H9 (cell line): ENCODE measurements around the gene CALCR. TPM values are rescaled to one million over a fixed set of nuclear protein-coding genes. Genes with fewer than 3 reads are reported as not detected.

Experiments used
- DNase-seq: peaks from one replicate; pipeline ENCODE4 v3.0.0-alpha.2; 2017
- H2AFZ ChIP-seq: one replicate; pipeline ENCODE4 v1.6.1; 2013; ENCODE audit warnings: mild to moderate bottlenecking, low read length, control low read depth, moderate library complexity
- H2AK5ac ChIP-seq: 2 replicates; pipeline ENCODE4 v1.6.1; 2013; ENCODE audit warnings: low read length, control low read depth, mixed read lengths; ENCODE audit not compliant: insufficient read length
- H2BK120ac ChIP-seq: one replicate; pipeline ENCODE4 v1.6.1; 2013; ENCODE audit warnings: low read depth, mild to moderate bottlenecking, low read length, control low read depth, inconsistent platforms; ENCODE audit not compliant: poor library complexity, severe bottlenecking
- H2BK12ac ChIP-seq: 2 replicates; pipeline ENCODE4 v1.6.1; 2013; ENCODE audit warnings: low read length, control low read depth, mixed read lengths, low read depth; ENCODE audit not compliant: insufficient read length
- H2BK15ac ChIP-seq: 2 replicates; pipeline ENCODE4 v1.6.1; 2013; ENCODE audit warnings: low read depth, low read length, control low read depth
- H2BK20ac ChIP-seq: one replicate; pipeline ENCODE4 v1.6.1; 2013; ENCODE audit warnings: low read depth, mild to moderate bottlenecking, low read length, control low read depth, inconsistent platforms; ENCODE audit not compliant: poor library complexity, severe bottlenecking
- H2BK5ac ChIP-seq: 2 replicates; pipeline ENCODE4 v1.6.1; 2013; ENCODE audit warnings: low read length, control low read depth, mixed read lengths; ENCODE audit not compliant: insufficient read length
- H3K14ac ChIP-seq: 2 replicates; pipeline ENCODE4 v1.6.1; 2013; ENCODE audit warnings: low read length, control low read depth; ENCODE audit not compliant: insufficient read depth
- H3K18ac ChIP-seq: 2 replicates; pipeline ENCODE4 v1.6.1; 2013; ENCODE audit warnings: low read depth, mild to moderate bottlenecking, mixed read lengths, low read length, control low read depth; ENCODE audit not compliant: insufficient read length
- H3K23ac ChIP-seq: 2 replicates; pipeline ENCODE4 v1.6.1; 2013; ENCODE audit warnings: low read length, control low read depth, mixed read lengths, low read depth; ENCODE audit not compliant: insufficient read length
- H3K23me2 ChIP-seq: 2 replicates; pipeline ENCODE4 v1.6.1; 2013; ENCODE audit warnings: low read depth, mild to moderate bottlenecking, mixed read lengths, low read length, control low read depth; ENCODE audit not compliant: insufficient read length, poor library complexity, severe bottlenecking
- H3K27ac ChIP-seq: 2 replicates; pipeline ENCODE4 v1.5.1; 2013; ENCODE audit warnings: low read length, control low read depth, mixed read lengths, low read depth; ENCODE audit not compliant: insufficient read length
- H3K27me3 ChIP-seq: 2 replicates; pipeline ENCODE4 v1.6.1; 2013; ENCODE audit warnings: low read length, control low read depth, inconsistent platforms; ENCODE audit not compliant: insufficient read depth
- H3K4ac ChIP-seq: 2 replicates; pipeline ENCODE4 v1.6.1; 2013; ENCODE audit warnings: low read depth, mild to moderate bottlenecking, control low read depth, inconsistent platforms, low read length, moderate library complexity
- H3K4me1 ChIP-seq: 2 replicates; pipeline ENCODE4 v1.6.1; 2013; ENCODE audit warnings: low read length, control low read depth, inconsistent platforms; ENCODE audit not compliant: insufficient read depth
- H3K4me2 ChIP-seq: 2 replicates; pipeline ENCODE4 v1.6.1; 2013; ENCODE audit warnings: low read length, control low read depth, mixed read lengths; ENCODE audit not compliant: insufficient read length, insufficient read depth
- H3K56ac ChIP-seq: 2 replicates; pipeline ENCODE4 v1.6.1; 2013; ENCODE audit warnings: low read depth, mild to moderate bottlenecking, mixed read lengths, low read length, control low read depth; ENCODE audit not compliant: insufficient read length
- H3K79me1 ChIP-seq: 2 replicates; pipeline ENCODE4 v1.6.1; 2013; ENCODE audit warnings: low read depth, mild to moderate bottlenecking, moderate library complexity, low read length, control low read depth, inconsistent platforms; ENCODE audit not compliant: insufficient read depth, poor library complexity, severe bottlenecking
- H3K79me2 ChIP-seq: 2 replicates; pipeline ENCODE4 v1.6.1; 2013; ENCODE audit warnings: low read length, control low read depth, inconsistent platforms; ENCODE audit not compliant: insufficient read depth
- H3K9ac ChIP-seq: 2 replicates; pipeline ENCODE4 v1.6.1; 2013; ENCODE audit warnings: low read length, control low read depth, mixed read lengths; ENCODE audit not compliant: insufficient read length; ENCODE audit errors: extremely low read depth
- H3K9me3 ChIP-seq: one replicate; pipeline ENCODE4 v1.6.1; 2013; ENCODE audit warnings: low read depth, low read length, inconsistent platforms; ENCODE audit not compliant: control insufficient read depth
- H3T11ph ChIP-seq: one replicate; pipeline ENCODE4 v1.6.1; 2013; ENCODE audit warnings: mild to moderate bottlenecking, low read length, control low read depth, inconsistent platforms
- H4K20me1 ChIP-seq: one replicate; pipeline ENCODE4 v1.6.1; 2013; ENCODE audit not compliant: control insufficient read depth, insufficient read length, insufficient read depth
- H4K5ac ChIP-seq: 2 replicates; pipeline ENCODE4 v1.6.1; 2013; ENCODE audit warnings: low read depth, mild to moderate bottlenecking, mixed read lengths, low read length, control low read depth; ENCODE audit not compliant: insufficient read length
- H4K8ac ChIP-seq: replicated peaks from 2 replicates; pipeline ENCODE4 v1.6.1; 2013; ENCODE audit warnings: low read length, control low read depth, mixed read lengths, low read depth; ENCODE audit not compliant: insufficient read length
- H4K91ac ChIP-seq: 2 replicates; pipeline ENCODE4 v1.6.1; 2013; ENCODE audit warnings: low read depth, mild to moderate bottlenecking, moderate library complexity, mixed read lengths, low read length, control low read depth; ENCODE audit not compliant: insufficient read length
- H3K27ac Mint-ChIP-seq, 3 experiments: 2 replicates in 2 of 3; 3 replicates in 1 of 3; pipeline ENCODE4 v1.8.0; 2020 to 2021; ENCODE audit warnings: mixed read lengths in 3 of 3, mild to moderate bottlenecking in 1 of 3, moderate library complexity in 1 of 3
- H3K27me3 Mint-ChIP-seq: 2 replicates; pipeline ENCODE4 v1.8.0; 2021; ENCODE audit warnings: low read depth, mild to moderate bottlenecking, moderate library complexity, mixed read lengths
- H3K36me3 Mint-ChIP-seq, 3 experiments: 2 replicates in 2 of 3; 3 replicates in 1 of 3; pipeline ENCODE4 v1.8.0; 2020 to 2021; ENCODE audit warnings: low read depth in 3 of 3, mixed read lengths in 3 of 3; ENCODE audit not compliant: insufficient read depth in 1 of 3
- H3K4me1 Mint-ChIP-seq, 2 experiments: 2 replicates each; pipeline ENCODE4 v1.8.0; 2020; ENCODE audit warnings: mixed read lengths in 2 of 2
- H3K4me3 Mint-ChIP-seq, 2 experiments: 2 replicates in 1 of 2; 3 replicates in 1 of 2; pipeline ENCODE4 v1.8.0; 2020 to 2021; ENCODE audit warnings: mild to moderate bottlenecking in 2 of 2, mixed read lengths in 2 of 2, moderate library complexity in 1 of 2
- H3K9me3 Mint-ChIP-seq, 2 experiments: 2 replicates in 1 of 2; 3 replicates in 1 of 2; pipeline ENCODE4 v1.8.0; 2020; ENCODE audit warnings: mild to moderate bottlenecking in 2 of 2, mixed read lengths in 2 of 2, moderate library complexity in 1 of 2
- whole genome bisulfite sequencing: extraction: QIAGEN DNeasy Blood & Tissue Kit; methylation state at CpG from one replicate; pipeline ENCODE4 v1.1.7; 2013; ENCODE audit warnings: missing lambda C conversion rate, low lambda C conversion rate, mixed read lengths; ENCODE audit not compliant: insufficient read length; ENCODE audit errors: extremely low coverage; 5-methylcytosine and 5-hydroxymethylcytosine counted together
- total RNA-seq: library from RNA; stranded (reverse); gene quantifications from 2 replicates; pipeline ENCODE4 v1.2.1, GENCODE V29; 2021
- TF ChIP-seq, protein P1 (sequence below): fragments of 200-600 bp; sonication (generic); conservative IDR thresholded peaks from 3 replicates; pipeline ENCODE4 v1.8.0; 2021; ENCODE audit warnings: antibody characterized with exemption, mild to moderate bottlenecking

Gene CALCR
- total RNA-seq, 1 experiment from 2014 or later, result 0.52 TPM

DNA sequence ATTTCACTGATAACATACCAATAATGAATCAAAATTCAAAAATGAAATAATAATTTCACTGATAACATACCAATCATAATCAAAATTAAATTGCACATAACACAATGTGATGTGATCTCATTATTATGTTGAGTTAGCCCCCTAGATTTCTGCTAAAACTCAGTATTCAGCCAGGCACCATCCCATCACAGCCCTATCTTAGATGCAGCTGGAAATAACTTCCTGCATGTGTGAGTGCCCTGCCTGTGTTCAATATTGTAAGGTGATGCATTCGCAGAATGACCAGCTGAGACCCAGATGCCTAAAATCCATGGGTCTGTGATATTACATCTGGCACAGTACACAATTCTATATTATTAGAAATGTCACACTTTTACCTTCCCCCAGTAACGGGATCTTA is 142.4 kb downstream of the CALCR start:
- TF ChIP-seq, protein P1, sequence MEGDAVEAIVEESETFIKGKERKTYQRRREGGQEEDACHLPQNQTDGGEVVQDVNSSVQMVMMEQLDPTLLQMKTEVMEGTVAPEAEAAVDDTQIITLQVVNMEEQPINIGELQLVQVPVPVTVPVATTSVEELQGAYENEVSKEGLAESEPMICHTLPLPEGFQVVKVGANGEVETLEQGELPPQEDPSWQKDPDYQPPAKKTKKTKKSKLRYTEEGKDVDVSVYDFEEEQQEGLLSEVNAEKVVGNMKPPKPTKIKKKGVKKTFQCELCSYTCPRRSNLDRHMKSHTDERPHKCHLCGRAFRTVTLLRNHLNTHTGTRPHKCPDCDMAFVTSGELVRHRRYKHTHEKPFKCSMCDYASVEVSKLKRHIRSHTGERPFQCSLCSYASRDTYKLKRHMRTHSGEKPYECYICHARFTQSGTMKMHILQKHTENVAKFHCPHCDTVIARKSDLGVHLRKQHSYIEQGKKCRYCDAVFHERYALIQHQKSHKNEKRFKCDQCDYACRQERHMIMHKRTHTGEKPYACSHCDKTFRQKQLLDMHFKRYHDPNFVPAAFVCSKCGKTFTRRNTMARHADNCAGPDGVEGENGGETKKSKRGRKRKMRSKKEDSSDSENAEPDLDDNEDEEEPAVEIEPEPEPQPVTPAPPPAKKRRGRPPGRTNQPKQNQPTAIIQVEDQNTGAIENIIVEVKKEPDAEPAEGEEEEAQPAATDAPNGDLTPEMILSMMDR, result no peak
- Histone ChIP-seq H3K27me3 (no peaks in the 10 kb centered on the region), H2BK120ac (no peak overlapping the region), H3K27ac (no peak overlapping the region), H2AK5ac (no peak overlapping the region), H4K5ac (no peak overlapping the region), H3K9me3 (no peaks in the 10 kb centered on the region), H2BK15ac (no peak overlapping the region), H3K4ac (no peak overlapping the region), H4K8ac (no peak overlapping the region), H3K79me1 (no peaks in the 10 kb centered on the region), H2AFZ (no peak overlapping the region), H3K18ac (no peak overlapping the region), H3K23me2 (no peaks in the 10 kb centered on the region), H3K56ac (no peak overlapping the region), H4K91ac (no peak overlapping the region), H3K4me2 (no peak overlapping the region), H2BK20ac (no peak overlapping the region), H3K14ac (no peak overlapping the region), H2BK5ac (no peak overlapping the region), H2BK12ac (no peak overlapping the region), H3K4me1 (0 out of 2 replicates have a peak, but pooled peaks cover 2% of the 10 kb centered on the region), H3K79me2 (no peaks in the 10 kb centered on the region), H3T11ph (no peak overlapping the region), H3K9ac (no peak overlapping the region), H3K23ac (no peak overlapping the region), H4K20me1 (no peaks in the 10 kb centered on the region)
- peaks cover 8 to 10% of the 10 kb centered on the region in 2 experiments; a peak in 3 of 4 replicates for H3K4me1 Mint-ChIP-seq
- H3K9me3 Mint-ChIP-seq, result no peaks in the 10 kb centered on the region
- DNase-seq, result no peak
- no peak overlapping the region for H3K27ac Mint-ChIP-seq
- WGBS, result no CpG with 5 or more reads among the region's 2 CpGs
- H3K36me3 Mint-ChIP-seq, result no peaks in the 10 kb centered on the region
- H3K4me3 Mint-ChIP-seq, result no peak overlapping the region
- no peaks in the 10 kb centered on the region for H3K27me3 Mint-ChIP-seq
